Coronary artery (tissue), 2 donors: Measurements from ENCODE around the gene NFIB.

Experiments
- DNase-seq: peaks from one replicate; pipeline ENCODE4 v3.0.0-alpha.2; 2017; ENCODE audit warnings: low spot score
- H3K27ac ChIP-seq, 2 donors: fragments of 200-600 bp; sonication (generic); one replicate each; pipeline ENCODE4 v1.5.1; 2016 to 2019
- H3K4me3 ChIP-seq: fragments of 200-600 bp; sonication (generic); 2 replicates; pipeline ENCODE4 v1.5.1; 2016; ENCODE audit warnings: mild to moderate bottlenecking, moderate library complexity
- TF ChIP-seq, protein P1 (sequence below): fragments of 200-600 bp; sonication (generic); IDR thresholded peaks from one replicate; pipeline ENCODE4 v1.5.1; 2019; ENCODE audit warnings: antibody characterized with exemption

NFIB gene

DNA sequence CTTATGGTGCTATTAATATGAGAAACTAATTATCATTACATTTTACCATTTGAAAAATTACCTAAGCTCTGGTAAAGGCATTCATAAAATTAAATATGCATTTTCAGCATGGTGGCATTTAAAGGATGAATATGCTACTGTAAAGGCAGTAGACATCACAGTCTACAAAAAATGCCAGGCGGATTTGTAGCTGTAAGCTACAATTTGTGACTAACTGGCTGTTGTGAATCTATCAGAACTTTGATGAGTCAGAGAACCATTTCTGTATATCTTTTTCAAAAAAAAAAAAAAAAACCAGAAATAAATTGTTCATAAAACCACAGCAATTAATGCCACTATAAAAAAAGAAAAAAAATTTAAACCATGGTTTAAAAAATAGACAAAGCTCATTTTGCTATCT is 186.3 kb downstream of the NFIB start:
- H3K27ac ChIP-seq, result no peak overlapping the region
- no peak overlapping the region for H3K4me3 ChIP-seq
- TF ChIP-seq, protein P1, sequence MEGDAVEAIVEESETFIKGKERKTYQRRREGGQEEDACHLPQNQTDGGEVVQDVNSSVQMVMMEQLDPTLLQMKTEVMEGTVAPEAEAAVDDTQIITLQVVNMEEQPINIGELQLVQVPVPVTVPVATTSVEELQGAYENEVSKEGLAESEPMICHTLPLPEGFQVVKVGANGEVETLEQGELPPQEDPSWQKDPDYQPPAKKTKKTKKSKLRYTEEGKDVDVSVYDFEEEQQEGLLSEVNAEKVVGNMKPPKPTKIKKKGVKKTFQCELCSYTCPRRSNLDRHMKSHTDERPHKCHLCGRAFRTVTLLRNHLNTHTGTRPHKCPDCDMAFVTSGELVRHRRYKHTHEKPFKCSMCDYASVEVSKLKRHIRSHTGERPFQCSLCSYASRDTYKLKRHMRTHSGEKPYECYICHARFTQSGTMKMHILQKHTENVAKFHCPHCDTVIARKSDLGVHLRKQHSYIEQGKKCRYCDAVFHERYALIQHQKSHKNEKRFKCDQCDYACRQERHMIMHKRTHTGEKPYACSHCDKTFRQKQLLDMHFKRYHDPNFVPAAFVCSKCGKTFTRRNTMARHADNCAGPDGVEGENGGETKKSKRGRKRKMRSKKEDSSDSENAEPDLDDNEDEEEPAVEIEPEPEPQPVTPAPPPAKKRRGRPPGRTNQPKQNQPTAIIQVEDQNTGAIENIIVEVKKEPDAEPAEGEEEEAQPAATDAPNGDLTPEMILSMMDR, result no peak
- no peak for DNase-seq

DNA sequence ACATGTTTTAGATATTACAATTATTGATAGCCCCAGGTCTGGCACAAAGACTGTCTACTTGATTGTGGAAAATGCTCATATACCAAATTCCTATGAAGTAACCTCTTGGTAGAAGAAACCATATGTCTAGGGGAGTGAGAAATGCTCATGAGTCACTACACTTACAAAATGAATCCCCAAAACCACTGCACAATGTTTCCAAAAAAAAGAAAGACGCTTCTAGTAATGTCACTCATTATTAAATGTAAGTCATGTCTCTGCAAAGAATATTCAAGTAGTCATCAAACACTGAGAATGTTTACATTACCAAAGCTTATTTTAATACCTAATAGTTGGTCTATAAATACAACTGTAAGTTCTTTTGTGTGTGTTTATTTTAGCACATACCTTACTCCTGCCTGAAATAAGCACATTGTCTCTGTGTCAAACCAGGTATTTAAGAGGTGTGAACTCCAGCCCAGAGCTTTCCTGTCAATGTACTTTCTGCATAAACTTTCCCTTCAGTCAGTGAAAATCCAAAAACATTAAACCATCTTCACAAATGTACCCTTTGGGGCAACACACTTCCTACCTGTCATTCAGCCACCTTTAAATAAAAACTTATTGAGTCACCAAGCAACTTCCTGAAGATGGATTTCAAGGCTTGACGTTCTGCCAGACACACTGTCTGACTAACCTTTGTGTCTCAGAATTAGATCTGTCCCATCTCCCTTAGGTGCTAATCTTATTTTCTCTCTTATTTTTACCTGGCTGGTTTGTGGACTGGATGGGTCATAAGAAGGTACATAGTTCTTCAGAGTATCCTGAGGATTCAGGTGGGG is 194.0 kb downstream of the NFIB start:
- Histone ChIP-seq H3K4me3 (no peak overlapping the region), H3K27ac (no peak overlapping the region)
- DNase-seq, result no peak
- TF ChIP-seq, protein P1, result no peak

DNA sequence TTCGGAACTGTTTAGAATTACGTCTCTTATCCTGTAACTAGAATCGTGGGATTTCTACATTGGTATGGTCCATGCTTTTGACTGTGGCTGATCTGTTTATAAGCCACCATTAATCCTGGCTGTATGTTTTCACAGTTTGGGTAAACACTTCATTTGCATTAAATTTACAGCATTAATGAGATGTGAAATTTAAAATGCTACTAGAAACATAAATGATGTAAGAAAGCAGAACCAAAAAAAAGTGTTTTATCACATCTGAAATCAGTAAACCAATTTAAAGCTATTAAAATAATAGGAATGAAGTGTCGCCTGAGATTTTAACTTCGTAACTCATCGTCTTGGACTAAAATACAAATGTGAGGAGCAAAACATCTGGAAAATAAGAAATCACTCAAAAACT is 201.7 kb downstream of the NFIB start:
- DNase-seq, result no peak
- no peak overlapping the region for H3K4me3 ChIP-seq
- no peak overlapping the region for H3K27ac ChIP-seq
- TF ChIP-seq, protein P1, result no peak

DNA sequence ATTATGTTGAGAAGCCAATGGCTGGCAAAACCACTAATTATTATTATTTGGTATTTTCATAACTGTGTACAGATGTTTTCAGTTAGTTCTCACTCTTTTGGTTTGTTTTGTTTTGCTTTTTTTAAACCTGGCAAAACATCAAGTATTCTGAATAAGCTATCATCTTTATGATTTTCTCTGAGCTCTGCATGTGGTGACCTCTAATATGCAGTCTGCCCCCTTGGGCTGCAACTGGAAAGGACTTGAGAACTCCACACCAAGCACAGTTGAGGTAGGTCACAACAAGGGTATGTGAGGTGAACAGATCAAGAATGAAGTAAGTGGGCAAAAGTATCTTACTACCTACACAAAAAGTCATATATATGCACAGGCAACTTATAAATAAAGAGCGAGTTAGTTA is 202.2 kb downstream of the NFIB start:
- no peak overlapping the region for H3K27ac ChIP-seq
- H3K4me3 ChIP-seq, result no peak overlapping the region
- no peak for DNase-seq
- TF ChIP-seq, protein P1, result no peak

DNA sequence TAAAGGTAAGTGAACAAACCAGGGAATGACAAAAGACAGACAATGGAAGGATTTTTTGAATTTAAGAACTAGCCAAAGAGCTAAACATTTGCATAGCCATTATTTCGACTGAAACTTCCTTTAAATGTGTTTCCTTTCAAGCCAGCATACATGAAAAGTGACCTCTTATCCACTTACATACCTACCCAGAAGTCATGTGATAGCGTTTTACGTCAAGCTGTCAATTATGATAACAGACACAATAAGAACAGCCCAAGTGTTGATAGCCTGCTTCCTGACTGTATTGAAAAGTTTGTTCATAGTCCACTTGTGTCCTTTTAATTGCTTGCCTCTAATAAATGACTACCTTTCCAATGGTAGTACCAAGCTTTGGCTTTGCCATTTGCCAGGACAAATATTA is 206.0 kb downstream of the NFIB start:
- TF ChIP-seq, protein P1, result no peak
- no peak for DNase-seq
- Histone ChIP-seq H3K4me3 (no peak overlapping the region), H3K27ac (no peak overlapping the region)

DNA sequence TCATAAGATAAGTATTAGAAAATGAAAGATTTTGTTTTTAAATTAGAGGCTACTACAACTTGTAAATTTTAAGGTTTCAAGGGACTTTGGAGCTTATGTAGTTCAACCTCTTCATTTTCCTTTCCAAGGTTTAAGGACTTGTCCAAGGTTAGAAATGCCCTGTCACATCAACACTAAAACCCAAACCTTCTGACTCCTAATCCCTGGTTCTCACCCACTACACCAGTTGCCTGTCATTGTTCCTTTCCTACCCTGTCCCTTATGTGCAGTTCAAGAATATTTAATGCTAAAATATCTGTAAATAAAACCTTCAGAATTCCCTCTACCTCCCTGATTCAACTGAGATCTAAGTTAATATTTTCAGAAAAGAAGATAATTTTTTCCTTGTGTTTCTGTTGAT is 206.4 kb downstream of the NFIB start:
- Histone ChIP-seq H3K4me3 (no peak overlapping the region), H3K27ac (no peak overlapping the region)
- TF ChIP-seq, protein P1, result no peak
- DNase-seq, result no peak

DNA sequence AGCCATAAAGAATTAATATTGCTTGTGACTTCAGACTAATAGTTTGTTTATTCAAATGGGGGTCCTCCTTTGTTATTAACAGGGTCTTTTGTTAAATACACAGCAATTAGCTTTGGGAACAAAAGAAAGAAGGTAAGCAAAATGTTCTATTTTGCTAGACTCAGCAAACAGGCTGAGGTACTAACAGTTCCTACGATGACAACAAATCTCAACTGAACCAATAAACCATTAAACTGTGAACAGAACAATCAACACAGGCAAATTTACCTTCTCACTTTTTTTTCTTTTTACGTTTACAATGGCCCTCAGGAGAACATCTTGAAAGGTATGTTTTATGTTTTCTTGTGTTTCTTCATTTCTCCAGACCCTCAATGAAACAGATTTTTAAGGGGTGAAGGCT is 207.2 kb downstream of the NFIB start:
- TF ChIP-seq, protein P1, result no peak
- H3K4me3 ChIP-seq, result no peak overlapping the region
- no peak overlapping the region for H3K27ac ChIP-seq
- DNase-seq, result no peak
